GM11168 (cell line): ENCODE data around the gene BTBD18.

Experiments used
- in situ Hi-C: fragments of 300-500 bp; cut with MboI; formaldehyde crosslinking; loops from one replicate; pipeline ENCODE4 v1.12.0; 2022; ENCODE audit warnings: low sequenced_read_pairs; ENCODE audit not compliant: unreplicated experiment

BTBD18 gene

GRCh38 chr11:57776577-57777210, 25.1 kb upstream of the BTBD18 start:
- in situ Hi-C loops, result no loop called here

GRCh38 chr11:57776031-57776521, 24.5 kb upstream of the BTBD18 start:
- in situ Hi-C loops, result no loop called here

GRCh38 chr11:57775491-57775890, 23.9 kb upstream of the BTBD18 start:
- in situ Hi-C loops, result no loop called here

- in situ Hi-C loops, result no loop called here
Measured at GRCh38 chr11:57773026-57773598, 21.5 kb upstream of the BTBD18 start.

- in situ Hi-C loops, result no loop called here
Measured at GRCh38 chr11:57772562-57772961, 20.9 kb upstream of the BTBD18 start.

GRCh38 chr11:57771365-57771764, 19.7 kb upstream of the BTBD18 start:
- in situ Hi-C loops, result no loop called here

GRCh38 chr11:57770793-57771192, 19.2 kb upstream of the BTBD18 start:
- in situ Hi-C loops, result no loop called here

GRCh38 chr11:57764972-57765371, 13.4 kb upstream of the BTBD18 start:
- in situ Hi-C loops, result no loop called here

GRCh38 chr11:57764566-57764965, 12.9 kb upstream of the BTBD18 start:
- in situ Hi-C loops, result no loop called here

GRCh38 chr11:57764021-57764420, 12.4 kb upstream of the BTBD18 start:
- in situ Hi-C loops, result no loop called here

GRCh38 chr11:57763568-57763967, 11.9 kb upstream of the BTBD18 start:
- in situ Hi-C loops, result no loop called here

- in situ Hi-C loops, result no loop called here
Measured at GRCh38 chr11:57762235-57762861, 10.7 kb upstream of the BTBD18 start.

GRCh38 chr11:57761301-57762234, 9.9 kb upstream of the BTBD18 start, which contains the start of gene CTNND1:
TSS of gene CTNND1 (plus strand) at chr11:57761802. CDS start at chr11:57791479, 29,677 bp downstream.
- in situ Hi-C loops, result no loop called here

- in situ Hi-C loops, result no loop called here
Measured at GRCh38 chr11:57758174-57758573, 6.6 kb upstream of the BTBD18 start.

- in situ Hi-C loops, result no loop called here
Measured at GRCh38 chr11:57752954-57753353, 1.3 kb upstream of the BTBD18 start.

- in situ Hi-C loops, result no loop called here
Measured at GRCh38 chr11:57751176-57751575, 443 bp downstream of the BTBD18 start.

GRCh38 chr11:57746920-57747319, 4.7 kb downstream of the BTBD18 start:
- in situ Hi-C loops, result loop anchor here (5.0 kb wide), 1 partner anchor 55 kb away; no protein-coding TSS in a partner anchor

- in situ Hi-C loops, result loop anchor here (5.0 kb wide), 1 partner anchor 57 kb away; no protein-coding TSS in a partner anchor
Measured at GRCh38 chr11:57745206-57745605, 6.4 kb downstream of the BTBD18 start.

- in situ Hi-C loops, result no loop called here
Measured at GRCh38 chr11:57744357-57744756, 7.3 kb downstream of the BTBD18 start.

GRCh38 chr11:57742087-57742452, 9.5 kb downstream of the BTBD18 start:
- in situ Hi-C loops, result no loop called here
